Esophagus squamous epithelium (tissue), 4 donors: ENCODE data around the gene PILRA.

ENCODE experiments used
- POLR2A ChIP-seq, 4 donors: fragments of 450-650 bp; IDR thresholded peaks; one replicate each; pipeline ENCODE4 v1.6.1; 2017; ENCODE audit warnings: antibody characterized with exemption in 4 of 4, mild to moderate bottlenecking in 4 of 4, moderate library complexity in 3 of 4
- TF ChIP-seq, protein P1 (sequence below), 6 experiments: fragments of 450-650 bp in 4 of 6; fragments of 200-600 bp in 2 of 6; sonication (generic) in 2 of 6; IDR thresholded peaks; one replicate each; pipeline ENCODE4 v1.5.1; 2016 to 2019; ENCODE audit warnings: antibody characterized with exemption in 6 of 6, mild to moderate bottlenecking in 4 of 6, moderate library complexity in 4 of 6

GRCh38 chr7:100384628-100385294 is 11.5 kb downstream of the PILRA start:
- TF ChIP-seq, protein P1, sequence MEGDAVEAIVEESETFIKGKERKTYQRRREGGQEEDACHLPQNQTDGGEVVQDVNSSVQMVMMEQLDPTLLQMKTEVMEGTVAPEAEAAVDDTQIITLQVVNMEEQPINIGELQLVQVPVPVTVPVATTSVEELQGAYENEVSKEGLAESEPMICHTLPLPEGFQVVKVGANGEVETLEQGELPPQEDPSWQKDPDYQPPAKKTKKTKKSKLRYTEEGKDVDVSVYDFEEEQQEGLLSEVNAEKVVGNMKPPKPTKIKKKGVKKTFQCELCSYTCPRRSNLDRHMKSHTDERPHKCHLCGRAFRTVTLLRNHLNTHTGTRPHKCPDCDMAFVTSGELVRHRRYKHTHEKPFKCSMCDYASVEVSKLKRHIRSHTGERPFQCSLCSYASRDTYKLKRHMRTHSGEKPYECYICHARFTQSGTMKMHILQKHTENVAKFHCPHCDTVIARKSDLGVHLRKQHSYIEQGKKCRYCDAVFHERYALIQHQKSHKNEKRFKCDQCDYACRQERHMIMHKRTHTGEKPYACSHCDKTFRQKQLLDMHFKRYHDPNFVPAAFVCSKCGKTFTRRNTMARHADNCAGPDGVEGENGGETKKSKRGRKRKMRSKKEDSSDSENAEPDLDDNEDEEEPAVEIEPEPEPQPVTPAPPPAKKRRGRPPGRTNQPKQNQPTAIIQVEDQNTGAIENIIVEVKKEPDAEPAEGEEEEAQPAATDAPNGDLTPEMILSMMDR (IDR thresholded peaks at IDR 0.05) = no peak
- TF ChIP-seq POLR2A (IDR thresholded peaks at IDR 0.05) = no peak
